Fibroblast of villous mesenchyme (primary cell): ENCODE data around the gene PDE1A. TPM values are rescaled to one million over a fixed set of nuclear protein-coding genes. Genes with fewer than 3 reads are reported as not detected.

Experiments used
- small RNA-seq: library from RNA; depleted of rRNA; stranded (forward); fragments of <200 nt; gene quantifications from one replicate; pipeline ENCODE3, GENCODE V24; 2012
- total RNA-seq: library from RNA; depleted of rRNA; stranded (reverse); fragments of >200 nt; gene quantifications from 2 replicates; pipeline ENCODE4 v1.2.3, GENCODE V29; 2012

Gene PDE1A
- total RNA-seq, 1 donor: 1.7 TPM

Small RNA genes lying within 50 kb of the gene (small RNA-seq; reads per million reads assigned to genes)
- not detected for gene RN7SL267P
